Activated CD4-positive, alpha-beta T cell treated with anti-CD3 and anti-CD28 coated beads, Interleukin-2, amount 50 U/mL, for 16 hours (primary cell): ENCODE results near the gene FFAR3.
"Not testable (repeated sequence)": the region's sequence is repeated elsewhere in the genome, so short reads cannot be mapped to it uniquely, and the experiment has no call there.

Source experiments
- DNase-seq: peaks from one replicate; pipeline ENCODE4 v3.0.0-alpha.2; 2020

Gene FFAR3

GRCh38 chr19:35351411-35352176 is 6.7 kb upstream of the FFAR3 start:
- no peak for DNase-seq

- DNase-seq: no peak
Observed at GRCh38 chr19:35352177-35352447, 6.1 kb upstream of the FFAR3 start.

- DNase-seq: peak; percentile 79
Observed at GRCh38 chr19:35352448-35353304, 5.6 kb upstream of the FFAR3 start.

GRCh38 chr19:35353635-35354034 is 4.6 kb upstream of the FFAR3 start:
- no peak for DNase-seq

GRCh38 chr19:35354898-35355297 is 3.4 kb upstream of the FFAR3 start:
- DNase-seq: peak; percentile 27

- DNase-seq: no peak
Observed at GRCh38 chr19:35355791-35356460, 2.3 kb upstream of the FFAR3 start.

GRCh38 chr19:35358834-35359233 is 574 bp downstream of the FFAR3 start:
- not testable (repeated sequence) for DNase-seq

GRCh38 chr19:35359395-35359794 is 1.1 kb downstream of the FFAR3 start:
- DNase-seq: not testable (repeated sequence)

GRCh38 chr19:35360081-35360480 is 1.8 kb downstream of the FFAR3 start:
- DNase-seq: not testable (repeated sequence)

- DNase-seq: no peak
Observed at GRCh38 chr19:35360880-35361420, 2.7 kb downstream of the FFAR3 start.

- no peak for DNase-seq
Observed at GRCh38 chr19:35362261-35363000, 4.2 kb downstream of the FFAR3 start.

- no peak for DNase-seq
Observed at GRCh38 chr19:35363001-35363590, 4.8 kb downstream of the FFAR3 start.

GRCh38 chr19:35363711-35364425 is 5.6 kb downstream of the FFAR3 start:
- no peak for DNase-seq

GRCh38 chr19:35365303-35365702 is 7.0 kb downstream of the FFAR3 start:
- no peak for DNase-seq

- DNase-seq: no peak
Observed at GRCh38 chr19:35368378-35368777, 10.1 kb downstream of the FFAR3 start.

- DNase-seq: no peak
Observed at GRCh38 chr19:35369522-35369921, 11.3 kb downstream of the FFAR3 start.

GRCh38 chr19:35370722-35371121 is 12.5 kb downstream of the FFAR3 start, which contains the start of gene GPR42:
GPR42 (plus strand) TSS chr19:35371068; CDS start chr19:35371360, 292 bp downstream.
- DNase-seq: no peak

- DNase-seq: no peak
Observed at GRCh38 chr19:35373492-35373891, 15.2 kb downstream of the FFAR3 start.

- not testable (repeated sequence) for DNase-seq
Observed at GRCh38 chr19:35374031-35374430, 15.8 kb downstream of the FFAR3 start.

- no peak for DNase-seq
Observed at GRCh38 chr19:35375505-35376307, 17.4 kb downstream of the FFAR3 start.

- DNase-seq: no peak
Observed at GRCh38 chr19:35377656-35378055, 19.4 kb downstream of the FFAR3 start.
